ENCODE data around the gene DAGLA.

GRCh38 chr11:61783717-61784505 is 103.7 kb downstream of the DAGLA start:
- TF ChIP-seq CTCF (conservative IDR thresholded peaks at IDR 0.05; ENCODE audit: low read depth, low read length) (no peak), EZH2phosphoT487 (IDR thresholded peaks at IDR 0.05; ENCODE audit: borderline replicate concordance, low read length) (no peak), EZH2 (IDR thresholded peaks at IDR 0.05; ENCODE audit: low read length, unreplicated experiment) (no peak)

Measured in PC-3 (cell line).